IPS-18c (cell line): Measurements from ENCODE around the gene TNFRSF25.
"Not testable (repeated sequence)": the region's sequence is repeated elsewhere in the genome, so short reads cannot be mapped to it uniquely, and the experiment has no call there.

Source experiments
- H3K4me3 ChIP-seq: 2 replicates; pipeline ENCODE4 v1.7.0; 2013; ENCODE audit warnings: low read depth, mild to moderate bottlenecking, low read length, moderate library complexity; ENCODE audit not compliant: insufficient read depth
- H3K9me3 ChIP-seq: one replicate; pipeline ENCODE4 v1.6.1; 2013; ENCODE audit warnings: mild to moderate bottlenecking, low read length, moderate library complexity; ENCODE audit not compliant: control insufficient read depth, insufficient read depth

TNFRSF25 gene

DNA sequence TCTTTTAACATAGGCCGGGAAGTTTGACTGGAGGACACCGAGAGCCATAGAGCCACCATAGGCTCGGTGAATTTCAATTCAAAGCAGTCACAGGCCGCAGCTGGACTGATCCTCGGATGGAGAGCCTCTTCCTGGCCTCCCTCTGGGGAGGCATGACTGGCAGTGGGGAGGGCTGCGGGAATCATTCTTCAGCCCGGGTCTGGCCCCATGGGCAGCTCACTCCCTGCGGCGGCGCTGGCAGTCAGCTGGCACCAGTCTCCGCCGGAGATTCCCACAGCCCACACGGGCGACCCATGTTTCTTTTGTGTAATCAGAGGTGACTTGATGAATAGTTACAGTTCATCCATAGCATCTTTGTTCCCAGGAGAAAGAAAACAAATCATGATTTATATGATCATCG, 30.8 kb downstream of the TNFRSF25 start:
- Histone ChIP-seq H3K9me3 (no peaks in the 10 kb centered on the region), H3K4me3 (no peak overlapping the region)

GRCh38 chr1:6434186-6434585, 31.8 kb downstream of the TNFRSF25 start:
- no peak overlapping the region for H3K4me3 ChIP-seq

GRCh38 chr1:6431645-6432579, 34.1 kb downstream of the TNFRSF25 start:
- not testable (repeated sequence) for H3K4me3 ChIP-seq, H3K9me3 ChIP-seq

More at GRCh38 chr1:6434186-6434585, 31.8 kb downstream of the TNFRSF25 start:
- H3K9me3 ChIP-seq, result no peaks in the 10 kb centered on the region

GRCh38 chr1:6429660-6430411, 36.1 kb downstream of the TNFRSF25 start:
- not testable (repeated sequence) for H3K4me3 ChIP-seq

DNA sequence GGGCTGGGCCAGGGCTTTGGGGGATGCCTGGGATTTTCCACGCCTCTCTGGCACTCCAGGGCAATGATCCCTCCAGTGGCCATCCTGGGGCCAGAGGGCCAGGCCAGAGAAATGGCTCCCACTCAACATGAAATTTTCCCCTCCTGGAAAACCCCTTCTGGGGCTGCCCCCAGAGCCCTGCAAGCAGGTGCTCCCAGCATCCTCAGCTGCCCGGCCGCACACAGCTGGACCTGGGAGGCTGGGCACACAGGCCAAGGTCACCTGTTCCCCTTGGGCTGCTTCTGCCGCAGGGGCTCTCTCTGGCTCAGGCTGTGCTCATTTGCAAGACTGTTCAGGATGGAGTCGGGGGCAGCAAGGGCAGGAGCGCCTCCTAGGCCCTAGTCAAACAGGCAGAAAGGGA, 37.5 kb downstream of the TNFRSF25 start:
- H3K4me3 ChIP-seq, H3K9me3 ChIP-seq: not testable (repeated sequence)

More at GRCh38 chr1:6429660-6430411, 36.1 kb downstream of the TNFRSF25 start:
- H3K9me3 ChIP-seq, result not testable (repeated sequence)

- H3K4me3 ChIP-seq, result no peak overlapping the region
- H3K9me3 ChIP-seq, result no peaks in the 10 kb centered on the region
These were observed 38.3 kb downstream of the TNFRSF25 start for GRCh38 chr1:6427441-6428390.

DNA sequence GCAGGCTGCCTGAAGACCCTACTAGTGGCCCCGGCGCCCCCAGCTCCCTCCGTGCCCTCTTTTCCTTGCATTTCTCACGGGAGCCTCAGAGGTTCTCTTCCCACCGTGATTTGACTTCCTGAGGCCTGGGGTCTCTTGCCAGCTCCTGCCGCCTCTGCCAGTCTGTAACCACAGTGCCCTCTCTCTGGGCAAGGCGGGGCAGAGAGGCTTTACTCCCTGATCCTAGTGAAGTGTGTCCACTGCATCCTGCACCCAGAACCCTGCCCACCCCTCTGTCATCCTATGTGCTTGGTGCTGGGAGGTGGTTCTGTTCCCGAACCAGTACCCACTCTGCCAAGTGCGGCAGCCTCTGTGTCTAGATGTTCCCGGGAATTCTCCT, 39.0 kb downstream of the TNFRSF25 start:
- Histone ChIP-seq H3K9me3 (no peaks in the 10 kb centered on the region), H3K4me3 (no peak overlapping the region)

GRCh38 chr1:6426277-6426971, 39.5 kb downstream of the TNFRSF25 start:
- Histone ChIP-seq H3K9me3 (no peaks in the 10 kb centered on the region), H3K4me3 (no peak overlapping the region)

DNA sequence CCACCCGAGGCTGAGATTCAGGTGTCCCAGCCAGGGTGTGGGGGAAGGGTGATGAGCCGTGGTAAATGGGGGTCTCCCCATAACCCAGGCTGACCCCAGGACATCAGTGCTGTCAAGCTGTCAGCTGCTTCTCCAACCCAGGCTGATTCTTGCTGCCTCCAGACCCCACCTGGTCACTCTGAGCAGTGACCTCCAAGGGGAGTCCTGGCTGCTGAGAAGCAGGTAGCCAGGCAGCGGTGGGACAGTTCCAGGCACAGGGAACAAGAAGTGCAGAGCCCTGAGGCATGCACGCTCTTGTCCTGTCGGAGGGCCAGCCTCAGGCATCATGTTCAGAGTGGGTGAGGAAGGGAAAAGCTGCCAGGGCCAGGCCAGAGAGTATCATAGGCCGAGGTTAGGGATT, 40.3 kb downstream of the TNFRSF25 start:
- Histone ChIP-seq H3K4me3 (no peak overlapping the region), H3K9me3 (no peaks in the 10 kb centered on the region)

DNA sequence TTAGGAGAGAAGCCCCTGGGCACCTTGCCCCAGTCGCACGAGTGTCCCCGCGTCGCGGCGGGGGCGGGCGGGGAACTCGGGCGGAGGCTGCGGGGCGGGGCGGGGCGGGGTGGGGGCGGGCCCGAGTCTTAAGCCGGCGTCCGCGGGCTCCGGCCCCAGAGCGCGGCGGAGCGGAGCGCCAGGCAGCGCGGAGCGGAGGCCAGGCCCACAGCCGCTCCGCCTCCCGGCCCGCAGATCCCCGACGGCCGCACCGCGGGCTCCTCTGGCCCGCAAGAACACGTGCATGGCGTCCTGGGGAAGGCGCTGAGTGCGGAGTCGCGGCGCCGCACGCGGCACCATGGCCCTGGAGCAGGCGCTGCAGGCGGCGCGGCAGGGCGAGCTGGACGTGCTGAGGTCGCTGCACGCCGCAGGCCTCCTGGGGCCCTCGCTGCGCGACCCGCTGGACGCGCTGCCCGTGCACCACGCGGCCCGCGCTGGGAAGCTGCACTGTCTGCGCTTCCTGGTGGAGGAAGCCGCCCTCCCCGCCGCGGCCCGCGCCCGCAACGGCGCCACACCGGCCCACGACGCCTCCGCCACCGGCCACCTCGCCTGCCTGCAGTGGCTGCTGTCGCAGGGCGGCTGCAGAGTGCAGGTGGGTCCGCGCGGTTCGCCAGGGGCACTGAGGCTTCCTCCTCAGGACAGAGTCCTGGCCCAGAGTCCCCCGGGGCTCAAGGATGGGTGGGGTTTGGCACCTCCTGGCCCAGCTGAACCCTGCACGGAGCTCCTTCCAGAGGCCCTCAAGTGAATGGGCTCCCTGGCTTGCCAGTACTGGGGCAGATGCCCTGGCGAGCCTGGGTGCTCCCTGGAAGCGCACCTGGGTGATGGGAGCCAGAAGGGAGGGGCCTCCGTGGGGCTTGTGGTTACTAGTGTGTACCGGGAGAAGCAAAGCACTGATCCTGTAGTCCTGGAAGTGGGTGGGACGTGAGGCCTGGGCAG, 41.1 kb downstream of the TNFRSF25 start, which contains the start of gene ESPN:
ESPN (plus strand) TSS at position 158 of the 975 bp plus-strand sequence; CDS start at position 338, 180 bp downstream.
- no peaks in the 10 kb centered on the region for H3K9me3 ChIP-seq
- H3K4me3 ChIP-seq, result peak within 1 kb of the TSS; percentile 31

DNA sequence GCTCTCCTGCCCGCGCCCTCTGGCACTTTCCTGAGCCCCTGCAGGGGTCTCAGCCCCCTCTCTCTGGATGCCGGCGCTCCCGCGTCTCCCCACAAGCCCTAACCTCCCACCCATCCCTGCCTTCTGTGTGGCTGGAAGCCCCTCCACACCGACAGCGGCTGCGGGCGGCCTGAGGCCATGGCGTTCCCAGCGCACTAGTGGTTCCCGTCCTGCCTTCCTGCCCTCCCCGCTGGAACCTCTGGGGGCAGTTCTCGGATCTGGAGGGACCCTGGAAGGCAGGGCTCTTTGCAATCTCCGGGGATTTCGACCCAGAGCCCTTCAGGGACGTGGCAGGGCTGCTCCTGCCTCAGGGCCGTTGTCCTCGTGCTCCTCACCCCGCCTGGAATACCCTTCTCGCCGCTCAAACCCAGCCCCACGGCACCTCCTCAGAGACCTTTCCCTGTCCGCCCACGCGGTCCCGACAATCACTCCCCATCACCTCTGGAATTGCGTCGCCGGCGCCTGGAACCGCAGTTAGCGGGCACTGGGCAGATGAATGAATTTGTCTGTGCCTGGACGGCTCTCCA, 41.9 kb downstream of the TNFRSF25 start:
- peak overlapping the region; percentile 31 for H3K4me3 ChIP-seq
- no peaks in the 10 kb centered on the region for H3K9me3 ChIP-seq

DNA sequence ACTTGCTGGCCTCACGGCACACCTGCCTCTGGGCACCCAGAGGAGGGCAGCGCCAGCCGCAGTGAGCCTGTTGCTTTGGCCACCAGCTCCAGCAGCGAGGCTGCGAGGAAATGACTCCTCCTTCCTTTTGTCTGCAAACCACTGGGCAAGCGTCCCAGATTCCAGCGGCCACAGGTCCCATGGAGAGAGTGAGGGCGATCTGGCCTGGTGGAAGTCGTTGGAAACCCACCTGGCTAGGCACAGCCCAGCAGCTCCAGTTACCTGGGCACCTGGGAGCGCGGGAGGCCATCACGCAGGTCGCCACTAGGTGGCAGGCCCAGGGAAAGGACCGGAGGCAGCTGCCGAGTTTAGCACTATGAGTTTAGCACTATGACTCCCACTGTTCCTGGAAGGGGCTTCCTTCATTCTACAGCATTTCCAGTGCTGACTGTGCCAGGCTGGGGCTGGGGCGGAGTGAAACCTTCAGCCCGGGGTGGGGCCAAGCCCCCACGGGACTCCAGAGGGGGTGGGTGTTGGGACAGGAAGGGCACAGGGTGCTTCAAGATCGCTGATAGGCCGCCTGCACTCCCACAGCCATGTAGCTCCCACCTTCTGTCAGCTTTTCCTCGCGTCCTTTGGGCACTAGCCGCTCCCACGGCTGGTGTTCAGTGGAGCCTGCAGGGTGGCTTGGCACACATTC, 42.5 kb downstream of the TNFRSF25 start:
- peak overlapping the region; percentile 31 for H3K4me3 ChIP-seq
- no peaks in the 10 kb centered on the region for H3K9me3 ChIP-seq

- H3K4me3 ChIP-seq, result no peak overlapping the region
- H3K9me3 ChIP-seq, result no peaks in the 10 kb centered on the region
These were observed 44.7 kb downstream of the TNFRSF25 start for GRCh38 chr1:6421266-6421665.

DNA sequence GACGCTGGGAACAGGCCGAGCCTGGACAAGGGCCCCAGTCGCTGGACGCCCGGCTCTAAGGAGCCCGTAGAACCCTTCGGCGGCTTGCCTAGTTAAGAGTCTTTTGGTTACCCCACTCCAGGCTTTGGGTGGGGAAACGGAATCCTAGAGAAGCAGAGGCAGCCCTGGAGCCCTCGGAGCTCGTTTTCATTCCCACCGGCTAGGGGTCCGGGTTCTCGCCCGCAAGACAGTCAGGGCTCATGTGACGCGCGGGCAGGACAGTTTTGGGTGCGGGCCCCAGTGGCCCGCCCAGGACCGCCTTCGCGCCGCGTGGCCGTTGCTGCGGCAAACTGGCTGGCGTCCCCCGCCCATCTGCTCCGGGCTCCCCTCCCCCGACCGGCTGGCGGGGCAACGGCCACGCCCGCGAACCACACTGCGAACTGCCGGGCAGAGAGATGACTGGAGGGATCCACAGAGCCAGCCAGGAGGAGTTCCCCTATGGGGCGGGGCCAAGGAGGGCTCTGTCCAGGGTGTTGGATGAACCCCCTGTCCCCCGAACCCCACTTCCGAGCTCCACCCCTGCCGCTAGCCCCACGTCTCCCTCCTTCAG, 45.4 kb downstream of the TNFRSF25 start:
- Histone ChIP-seq H3K4me3 (peak overlapping the region; percentile 59), H3K9me3 (no peaks in the 10 kb centered on the region)
